Activated CD8-positive, alpha-beta memory T cell treated with anti-CD3 and anti-CD28 coated beads for 4 hours (primary cell): ENCODE data around the gene LZTS2.

Source experiments
- DNase-seq, 2 donors: peaks; one replicate each; pipeline ENCODE4 v3.0.0-alpha.2; 2020; ENCODE audit warnings: low read depth in 2 of 2

The LZTS2 gene

GRCh38 chr10:101013365-101013825 lies 13.8 kb downstream of the LZTS2 start:
- DNase-seq = no peak

DNA sequence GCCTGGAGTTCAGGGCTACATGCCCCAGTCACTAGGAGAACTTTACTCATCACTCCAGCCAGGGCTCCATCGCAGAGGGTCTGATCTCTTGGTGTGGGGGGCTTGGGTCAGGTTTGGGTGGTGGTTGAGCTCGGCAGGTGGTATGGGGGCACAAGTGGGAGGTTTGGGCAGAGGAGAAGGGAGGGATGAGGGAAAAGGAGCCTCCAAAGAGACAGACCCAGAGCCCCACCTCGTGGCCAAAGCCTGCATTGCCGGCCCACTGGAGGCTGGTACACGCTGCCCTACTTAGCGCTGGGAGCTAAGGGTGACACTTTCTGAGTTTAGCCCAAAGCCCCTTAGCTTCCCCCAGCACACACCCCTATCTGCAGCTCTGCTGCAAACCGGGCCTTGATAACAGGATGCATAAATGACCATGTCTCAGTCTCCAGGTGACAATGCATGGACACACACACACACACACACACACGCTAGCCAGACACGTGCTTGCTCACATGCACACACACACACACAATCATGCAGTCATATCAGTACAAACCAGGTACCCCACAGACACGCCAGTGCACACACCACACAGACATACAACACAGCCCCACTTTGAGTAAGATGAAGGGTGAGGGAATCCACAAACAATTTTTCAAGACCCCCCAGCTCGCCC lies 14.7 kb downstream of the LZTS2 start:
- DNase-seq = peak; percentile 47 to 52

DNA sequence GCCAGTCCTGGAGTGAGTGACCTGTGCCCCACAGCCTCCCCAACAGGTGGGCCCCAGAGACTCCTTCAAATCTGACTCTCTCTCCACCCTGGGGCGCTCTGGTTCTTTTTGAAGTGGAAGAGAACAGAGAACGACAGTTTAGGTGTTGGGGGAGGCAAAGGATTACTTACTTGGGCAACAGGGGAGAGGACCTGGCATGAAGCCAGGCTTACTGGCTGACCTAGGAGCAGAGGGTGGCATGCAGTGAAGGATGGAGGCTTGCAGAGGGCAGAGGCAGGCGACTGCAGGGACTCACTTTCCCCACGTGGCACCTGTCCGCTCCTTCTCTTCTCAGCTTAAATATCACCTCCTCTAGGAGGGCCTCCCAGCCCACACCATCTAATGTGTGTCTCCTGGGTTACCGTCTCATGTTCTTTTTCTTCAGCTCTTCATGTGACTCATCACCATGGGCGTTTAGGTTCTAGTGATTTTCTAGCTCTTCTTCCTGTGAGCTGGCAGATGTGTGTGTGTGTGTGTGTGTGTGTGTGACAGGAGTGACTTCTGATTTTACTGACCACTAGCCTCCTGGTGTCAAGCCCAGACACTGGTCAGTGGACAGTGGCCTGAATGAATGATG lies 15.5 kb downstream of the LZTS2 start:
- DNase-seq = no peak

DNA sequence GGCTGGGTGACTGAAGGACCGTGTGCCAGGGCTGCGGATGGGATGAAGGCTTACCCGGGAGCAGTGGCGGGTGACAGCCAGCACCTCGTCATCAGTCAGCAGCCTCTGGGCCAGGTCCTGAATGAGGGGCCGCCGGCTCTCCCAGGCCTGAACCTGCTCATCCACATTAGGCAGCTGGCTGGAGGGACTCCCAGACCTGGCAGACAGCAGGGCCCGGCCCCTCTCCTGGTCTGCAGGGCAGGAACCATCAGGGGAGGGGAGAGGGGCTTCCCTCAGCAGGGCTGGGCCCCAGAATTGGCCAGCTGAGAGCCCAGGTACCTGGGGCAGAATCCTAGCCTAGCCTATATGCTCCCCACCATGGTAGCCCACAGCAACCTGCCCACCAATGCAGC lies 16.0 kb downstream of the LZTS2 start:
- DNase-seq = no peak

DNA sequence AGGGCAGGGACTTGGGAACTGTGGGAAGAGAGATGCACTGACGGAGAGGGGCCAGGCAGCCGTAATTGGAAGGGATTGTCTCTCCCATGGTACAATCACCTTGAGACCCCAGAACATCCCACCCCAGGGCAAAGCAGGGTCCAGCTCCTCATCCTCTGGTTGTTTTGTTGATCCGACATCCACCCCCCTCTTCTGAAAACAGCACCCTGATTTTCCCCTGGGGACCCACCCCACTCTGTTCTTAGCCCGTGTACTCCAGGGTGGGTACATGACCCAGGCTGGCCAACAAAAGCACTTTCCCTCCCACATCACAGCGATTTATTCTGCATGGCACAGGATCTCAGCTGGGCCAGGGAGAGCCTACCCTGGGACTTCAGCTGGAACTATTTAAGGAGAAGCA lies 17.2 kb downstream of the LZTS2 start:
- no peak for DNase-seq

- no peak for DNase-seq
Measured at GRCh38 chr10:101018118-101018599, 18.6 kb downstream of the LZTS2 start.

DNA sequence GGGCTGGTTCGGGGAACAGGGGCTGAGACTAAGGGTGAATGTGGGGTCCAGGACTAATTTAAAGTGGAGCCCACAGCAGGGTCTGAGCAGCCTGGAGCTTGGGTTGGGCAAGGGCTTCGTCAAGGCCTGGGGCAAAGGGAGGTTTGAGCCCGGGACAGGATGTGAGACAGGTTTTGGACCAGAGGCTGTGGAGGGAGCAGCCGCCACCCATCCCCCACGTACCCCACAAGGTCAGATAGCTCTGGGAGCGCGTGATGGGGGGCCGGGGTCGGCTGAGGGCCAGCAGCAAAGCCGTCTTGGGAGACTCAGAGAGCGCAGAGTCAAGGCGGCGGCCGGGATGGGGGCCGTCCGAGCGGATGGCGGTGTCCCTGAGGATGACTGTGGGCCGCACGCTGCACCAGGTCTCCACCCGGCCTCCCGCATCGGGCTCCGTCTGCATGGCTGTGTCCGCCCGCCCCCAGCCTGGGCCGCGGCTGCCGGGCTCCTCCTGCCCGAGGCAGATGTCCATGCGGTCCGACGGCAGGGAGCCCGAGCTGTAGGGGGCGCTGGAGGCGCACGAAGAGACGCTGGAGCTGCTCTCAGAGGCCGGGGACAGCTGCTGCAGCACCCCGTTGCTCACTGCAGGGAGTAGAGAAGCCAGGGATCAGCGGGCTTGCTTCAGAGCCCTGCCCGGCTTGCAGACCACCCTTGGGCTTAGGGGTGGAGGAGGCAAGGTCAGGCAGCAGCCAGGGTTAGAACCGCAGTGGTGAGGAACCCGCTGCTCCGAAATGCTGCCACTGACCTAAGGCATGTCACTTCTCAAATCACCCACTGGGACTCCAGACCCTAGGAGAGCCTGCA lies 19.2 kb downstream of the LZTS2 start:
- DNase-seq = peak; percentile 35 to 46

DNA sequence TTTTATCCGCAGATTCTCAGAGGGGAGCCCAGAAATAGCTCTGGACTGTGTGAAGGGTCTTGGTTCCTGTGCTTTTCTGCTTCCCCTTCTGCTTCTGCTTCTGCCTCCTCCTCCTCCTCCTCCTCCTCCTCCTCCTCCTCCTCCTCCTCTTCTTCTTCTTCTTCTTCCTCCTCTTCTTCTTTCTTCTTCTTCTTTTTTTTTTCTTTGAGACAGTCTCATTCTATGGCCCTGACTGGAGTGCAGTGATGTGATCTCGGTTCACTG lies 19.8 kb downstream of the LZTS2 start:
- no peak for DNase-seq

GRCh38 chr10:101020427-101021075 lies 20.9 kb downstream of the LZTS2 start:
- DNase-seq = no peak

DNA sequence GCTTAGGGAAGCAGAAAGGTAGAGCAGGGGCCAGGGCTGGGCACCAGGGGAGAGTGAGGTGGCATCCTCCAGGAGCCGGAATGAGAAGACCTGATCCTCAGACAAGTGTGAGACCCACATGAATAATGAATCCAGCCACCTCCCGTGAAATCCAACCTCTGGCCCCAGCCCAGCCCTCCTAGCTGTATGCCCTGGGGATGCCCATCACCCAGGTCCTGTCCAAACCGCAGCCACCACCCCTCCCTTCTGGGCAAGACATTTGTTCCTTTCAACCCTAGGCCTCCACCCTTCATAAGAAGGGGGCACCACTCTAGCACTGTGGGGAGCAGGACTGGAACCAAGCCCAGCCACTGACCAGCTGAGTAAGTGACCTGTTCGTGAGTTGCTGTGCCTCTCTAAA lies 21.6 kb downstream of the LZTS2 start:
- DNase-seq = no peak

- no peak for DNase-seq
Measured at GRCh38 chr10:101021692-101022251, 22.2 kb downstream of the LZTS2 start.

DNA sequence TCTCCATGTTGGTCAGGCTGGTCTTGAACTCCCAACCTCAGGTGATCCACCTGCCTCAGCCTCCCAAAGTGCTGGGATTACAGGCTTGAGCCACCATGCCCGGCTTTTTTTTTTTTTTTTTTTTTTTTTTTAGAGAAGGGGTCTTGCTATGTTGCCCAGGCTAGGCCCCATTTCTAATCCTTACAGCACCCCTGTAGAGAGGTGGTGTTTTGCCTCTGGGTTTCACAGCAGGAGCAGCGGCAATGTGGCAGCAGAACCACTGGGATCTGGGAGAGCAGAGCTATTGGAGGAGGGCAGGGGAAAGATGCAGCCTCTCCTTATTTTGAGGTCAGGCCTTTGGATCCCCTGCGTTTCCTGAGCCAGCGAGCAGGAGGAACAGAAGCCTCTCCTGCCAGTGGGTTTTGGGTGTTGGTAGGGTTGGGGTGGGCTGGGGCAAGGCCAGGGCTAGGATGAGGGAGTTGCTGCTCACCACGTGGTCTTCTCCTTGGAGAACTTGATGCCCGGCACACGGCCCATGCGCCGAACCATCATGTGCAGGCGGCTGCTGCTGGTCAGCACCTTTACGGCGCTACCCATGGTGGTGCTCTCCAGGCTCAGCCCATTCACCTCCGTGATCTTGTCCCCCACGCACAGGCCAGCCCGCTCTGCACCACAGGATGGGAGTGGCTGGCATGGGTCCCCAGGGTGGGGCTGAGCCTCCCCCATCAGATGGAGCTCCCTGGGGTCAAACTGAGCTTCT lies 23.5 kb downstream of the LZTS2 start:
- no peak for DNase-seq

GRCh38 chr10:101027106-101027720 lies 27.6 kb downstream of the LZTS2 start:
- DNase-seq = no peak

GRCh38 chr10:101028446-101029337 lies 29.1 kb downstream of the LZTS2 start:
- DNase-seq = no peak

DNA sequence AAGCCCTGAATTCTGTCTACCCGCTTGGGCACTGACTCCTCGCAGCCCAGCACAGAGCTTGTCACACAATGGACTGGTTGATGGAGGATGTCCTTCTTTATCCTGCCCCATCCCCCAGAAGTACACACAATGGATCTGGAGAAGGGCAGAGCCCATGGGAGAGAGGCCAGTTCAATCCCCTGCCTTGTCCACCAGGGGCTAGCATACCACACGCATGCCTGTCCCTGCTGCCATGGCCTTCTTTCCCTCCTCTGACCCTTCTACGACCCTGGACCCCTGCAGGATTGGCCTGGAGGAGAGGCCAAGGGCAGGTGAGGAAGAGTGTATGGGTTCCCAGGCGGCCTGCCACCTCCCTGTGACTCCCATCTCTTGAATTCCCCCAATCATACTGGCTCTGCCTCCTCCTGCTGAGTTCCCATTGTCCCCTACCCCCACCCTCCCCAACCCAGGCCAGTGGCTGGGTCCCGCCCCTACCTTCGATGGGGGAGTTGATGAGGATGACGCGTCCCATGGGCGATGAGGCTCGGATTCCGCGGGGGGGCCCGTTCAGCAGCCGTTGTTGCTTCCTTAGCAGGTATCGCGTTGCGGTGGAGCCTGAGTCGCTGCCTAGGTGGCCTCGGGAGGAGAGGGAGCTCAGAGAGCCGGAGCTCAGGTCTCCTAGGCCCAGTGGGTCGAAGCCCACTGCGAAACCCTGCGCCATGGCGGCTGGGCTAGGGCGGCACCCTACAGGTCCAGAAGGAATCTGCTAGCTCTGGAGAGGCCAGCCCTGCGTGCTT lies 30.1 kb downstream of the LZTS2 start:
- no peak for DNase-seq

DNA sequence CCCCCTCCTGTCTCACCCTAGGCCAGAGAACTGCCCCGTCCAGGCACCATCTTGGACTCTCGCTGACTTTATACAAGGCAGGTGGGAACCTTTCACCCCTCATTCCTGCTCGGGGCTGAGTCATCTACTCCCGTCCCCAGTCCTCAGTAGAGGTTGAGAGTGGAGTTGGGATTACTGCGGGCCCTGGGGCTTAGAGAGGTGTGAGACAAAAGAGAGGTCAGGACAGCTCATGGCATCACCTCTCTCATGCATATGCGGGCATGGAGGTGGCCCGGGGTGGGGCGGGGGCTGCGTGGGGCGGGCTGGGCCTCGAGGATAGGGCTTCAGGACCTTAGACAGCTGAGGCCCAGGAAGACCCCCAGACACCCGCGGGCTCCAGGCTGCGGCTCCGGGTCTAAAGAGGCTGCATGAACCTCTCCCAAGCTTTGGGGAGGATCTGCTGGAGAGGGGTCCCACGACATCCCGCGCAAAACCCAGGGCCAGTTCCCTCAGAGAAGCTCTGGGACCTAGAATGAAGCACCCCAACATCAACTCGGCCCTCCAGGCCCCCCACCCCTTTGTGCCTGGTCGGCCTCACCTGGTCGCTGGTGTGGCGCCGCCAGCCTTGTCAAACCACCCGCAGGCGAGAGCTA lies 31.0 kb downstream of the LZTS2 start:
- no peak for DNase-seq

DNA sequence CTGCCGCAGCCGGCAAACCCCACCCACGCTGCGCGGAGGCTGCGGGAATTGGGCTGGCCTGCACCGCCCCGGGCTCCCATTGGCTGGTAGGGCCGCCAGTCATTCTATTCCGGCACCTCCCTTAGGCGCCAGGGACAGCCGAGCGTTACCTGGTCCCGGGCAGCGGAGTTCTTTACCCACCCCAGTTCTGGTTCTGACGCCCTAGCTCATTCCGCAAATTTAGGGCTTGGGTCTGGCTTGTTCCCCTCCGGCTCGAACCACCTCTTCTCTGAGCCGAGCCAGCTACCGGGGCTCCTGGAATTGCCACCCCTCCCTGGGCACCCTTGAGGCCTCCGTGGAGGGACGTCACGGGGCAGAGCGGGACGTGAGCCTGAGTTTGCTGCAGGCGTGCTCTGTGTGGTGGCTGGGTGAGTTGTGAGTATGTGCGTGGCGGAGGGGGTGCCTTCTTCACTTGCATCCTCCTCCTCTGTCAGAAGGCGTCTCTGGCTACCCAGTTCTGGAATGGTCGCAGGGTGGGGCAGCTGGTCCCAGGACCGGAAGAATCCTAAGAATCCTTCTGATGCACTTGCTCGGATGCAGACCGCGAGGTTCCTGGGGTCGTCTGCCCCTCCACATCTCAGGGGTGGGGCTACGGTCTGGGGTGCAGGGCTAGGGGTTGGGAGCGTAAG lies 31.7 kb downstream of the LZTS2 start, which contains the start of the genes PDZD7 and SFXN3:
TSS of gene PDZD7 (minus strand) at position 2 of the 668 bp plus-strand sequence. CDS start 910 bp downstream, outside the sequence.
TSS of gene SFXN3 (plus strand) at position 107 of the 668 bp plus-strand sequence. CDS start 3,461 bp downstream, outside the sequence.
- peak; percentile 90 to 93 for DNase-seq
